GM10248 (cell line): ENCODE results near the gene COBL.

Experiments used
- CTCF ChIA-PET: fragments of 300-600 bp; sonication (Branson Sonifier 250); formaldehyde crosslinking; extraction: SDS; loops from one replicate; lab custom pipeline; 2021; ENCODE audit warnings: antibody characterized with exemption; lab: Yijun Ruan, JAX
- POLR2A ChIA-PET: fragments of 350-650 bp; sonication (Branson Sonifier 250); formaldehyde crosslinking; extraction: SDS; loops from one replicate; lab custom pipeline; 2020; ENCODE audit warnings: antibody characterized with exemption; lab: Yijun Ruan, JAX
- DNase-seq: peaks from one replicate; pipeline ENCODE4 v3.0.0; 2012; ENCODE audit errors: extremely low spot score
- TF ChIP-seq, protein P1 (sequence below): IDR thresholded peaks from 2 replicates; pipeline ENCODE4 v1.5.1; 2012; ENCODE audit warnings: mild to moderate bottlenecking, low read depth; ENCODE audit errors: extremely low read depth, missing control alignments, control extremely low read depth

The COBL gene

DNA sequence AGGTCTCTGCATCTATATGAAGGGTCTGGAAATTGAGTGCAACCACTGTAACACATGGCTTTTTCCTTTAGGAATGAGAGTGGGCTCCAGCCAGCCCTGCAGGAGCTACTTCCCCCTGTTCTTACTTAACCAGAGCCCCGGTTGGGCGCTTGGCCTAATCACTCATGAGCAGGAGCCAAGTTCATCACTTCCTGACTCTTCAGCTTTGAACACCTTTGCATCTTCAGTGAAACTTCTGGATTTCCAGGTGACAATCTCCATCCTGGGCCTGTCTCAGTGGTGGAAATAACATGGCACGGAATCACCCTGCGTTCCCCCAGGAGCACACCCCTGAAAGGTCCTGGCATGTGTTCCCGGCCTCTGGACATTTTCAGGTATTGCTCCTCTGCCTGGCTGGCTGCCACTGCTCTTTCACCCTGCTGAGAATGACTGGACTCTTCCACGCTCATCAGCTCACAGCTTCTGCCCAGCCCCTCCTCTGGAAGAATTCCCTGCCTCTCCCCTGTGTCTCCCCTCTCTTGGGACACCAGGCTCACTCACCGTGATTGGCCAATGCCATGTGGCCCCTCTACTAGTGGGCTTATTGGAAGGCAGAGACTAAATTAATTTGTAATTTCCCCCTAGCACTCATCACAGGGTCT is 304.8 kb downstream of the COBL start:
- no peak for DNase-seq
- TF ChIP-seq, protein P1, sequence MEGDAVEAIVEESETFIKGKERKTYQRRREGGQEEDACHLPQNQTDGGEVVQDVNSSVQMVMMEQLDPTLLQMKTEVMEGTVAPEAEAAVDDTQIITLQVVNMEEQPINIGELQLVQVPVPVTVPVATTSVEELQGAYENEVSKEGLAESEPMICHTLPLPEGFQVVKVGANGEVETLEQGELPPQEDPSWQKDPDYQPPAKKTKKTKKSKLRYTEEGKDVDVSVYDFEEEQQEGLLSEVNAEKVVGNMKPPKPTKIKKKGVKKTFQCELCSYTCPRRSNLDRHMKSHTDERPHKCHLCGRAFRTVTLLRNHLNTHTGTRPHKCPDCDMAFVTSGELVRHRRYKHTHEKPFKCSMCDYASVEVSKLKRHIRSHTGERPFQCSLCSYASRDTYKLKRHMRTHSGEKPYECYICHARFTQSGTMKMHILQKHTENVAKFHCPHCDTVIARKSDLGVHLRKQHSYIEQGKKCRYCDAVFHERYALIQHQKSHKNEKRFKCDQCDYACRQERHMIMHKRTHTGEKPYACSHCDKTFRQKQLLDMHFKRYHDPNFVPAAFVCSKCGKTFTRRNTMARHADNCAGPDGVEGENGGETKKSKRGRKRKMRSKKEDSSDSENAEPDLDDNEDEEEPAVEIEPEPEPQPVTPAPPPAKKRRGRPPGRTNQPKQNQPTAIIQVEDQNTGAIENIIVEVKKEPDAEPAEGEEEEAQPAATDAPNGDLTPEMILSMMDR: no peak
- POLR2A ChIA-PET: no interaction called here
- CTCF ChIA-PET: no interaction called here

DNA sequence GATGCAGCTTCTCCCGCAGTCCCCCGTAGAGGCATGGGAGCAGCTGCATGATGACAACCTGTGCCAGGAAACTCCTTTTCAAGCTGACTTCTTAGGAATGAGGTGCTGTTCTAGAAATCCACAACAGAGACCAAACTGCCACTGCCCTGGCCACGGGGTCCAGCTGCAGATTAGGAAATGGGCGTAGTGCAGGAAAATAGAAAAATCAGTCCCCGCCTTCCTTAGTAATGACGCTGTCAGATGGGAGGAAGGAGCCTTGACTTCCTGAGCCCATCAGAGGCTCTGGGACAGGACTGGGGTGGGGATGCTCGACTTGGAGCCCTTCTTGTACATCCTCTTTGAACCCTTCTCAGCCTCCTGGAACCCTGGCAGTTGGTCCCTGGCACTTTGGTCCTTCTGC is 306.1 kb downstream of the COBL start:
- TF ChIP-seq, protein P1: no peak
- POLR2A ChIA-PET: no interaction called here
- DNase-seq: no peak
- CTCF ChIA-PET: no interaction called here

DNA sequence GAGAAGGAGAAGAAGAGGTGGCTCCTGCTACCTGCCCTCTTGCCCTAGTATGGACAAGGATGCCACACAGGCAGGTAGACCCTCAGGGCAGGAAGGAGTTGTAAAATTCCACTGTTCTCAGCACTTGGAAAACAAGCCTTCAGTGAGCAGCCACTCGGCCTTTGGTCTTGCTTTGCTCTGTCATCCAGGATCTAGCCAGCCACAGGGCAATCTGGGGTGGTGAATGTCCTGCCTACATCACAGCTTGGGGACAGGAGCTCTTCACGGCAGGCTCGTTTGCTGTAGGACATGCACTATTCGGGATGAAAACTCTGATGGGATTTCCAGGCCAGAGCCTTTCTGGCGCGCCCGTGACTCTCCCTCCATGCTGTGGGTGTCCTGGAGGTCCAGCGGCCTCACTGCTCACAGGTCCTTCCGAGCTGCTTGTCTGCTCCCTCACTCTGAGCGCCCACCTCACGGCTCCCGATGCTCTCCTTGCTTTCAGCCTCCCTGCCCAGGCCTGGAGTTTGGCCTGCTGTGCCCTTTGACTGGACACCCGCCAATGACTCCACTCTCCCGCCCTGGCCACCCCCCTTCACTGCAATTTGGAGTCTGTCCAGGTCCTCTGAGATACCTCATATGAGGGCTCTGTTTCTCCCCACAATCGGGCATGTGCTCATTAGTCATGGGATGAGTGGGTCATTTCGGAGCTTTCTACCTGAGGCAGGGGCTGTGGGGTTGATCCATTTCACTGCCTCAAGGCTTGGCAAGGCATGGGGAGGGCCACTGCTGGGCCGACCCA is 306.7 kb downstream of the COBL start:
- peak; percentile 5 for DNase-seq
- POLR2A ChIA-PET: no interaction called here
- TF ChIP-seq, protein P1: no peak
- CTCF ChIA-PET: interaction anchor here (1.5 kb wide), 1 partner anchor 9 kb away, joined by 4 read pairs; no protein-coding TSS in a partner anchor

DNA sequence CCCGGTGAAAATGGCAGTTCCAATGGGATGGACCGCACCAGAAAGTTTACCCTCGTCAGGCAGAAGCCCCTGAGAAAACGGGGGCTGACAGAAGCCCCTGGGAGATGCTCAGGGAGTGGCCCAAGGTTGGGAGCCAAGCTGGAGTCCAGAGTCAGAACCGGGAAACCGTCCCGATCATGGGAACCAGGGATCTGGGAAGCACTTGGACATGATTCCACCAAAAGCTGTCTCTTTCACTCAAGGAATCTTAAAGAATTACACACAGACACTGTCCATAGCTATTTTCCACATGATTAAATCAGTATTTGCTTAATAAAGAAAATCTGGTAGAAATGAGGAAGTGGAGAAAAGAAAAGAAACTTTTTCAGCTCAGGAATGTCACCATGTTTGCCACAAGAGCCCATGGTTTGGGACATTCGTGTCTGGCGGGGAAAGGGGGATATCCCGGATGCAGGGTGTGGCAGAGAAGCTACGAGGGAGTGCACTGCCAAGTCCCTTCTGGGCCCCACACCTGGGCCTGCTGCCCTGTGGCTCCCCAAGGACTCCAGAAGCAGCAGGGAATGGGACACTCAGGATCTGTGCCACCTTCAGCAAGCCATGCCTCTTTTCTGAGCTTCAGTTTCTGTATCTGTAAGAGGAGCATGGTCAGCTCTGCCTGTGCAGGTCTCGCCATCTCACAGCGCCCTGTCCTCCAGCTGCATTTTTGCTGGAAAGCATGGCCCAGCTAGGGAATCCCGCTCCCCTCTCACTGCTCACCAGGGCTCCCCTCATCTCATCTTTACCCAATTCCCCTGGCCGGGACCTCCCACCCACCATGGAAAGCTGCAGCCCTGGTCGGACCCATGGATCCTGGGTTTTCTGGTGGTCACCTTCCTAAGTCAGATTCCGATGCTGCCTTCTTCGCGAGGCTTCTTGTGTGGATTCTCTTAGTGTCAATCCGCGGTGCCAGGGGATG is 308.8 kb downstream of the COBL start:
- TF ChIP-seq, protein P1: no peak
- ChIA-PET POLR2A (no interaction called here), CTCF (interaction anchor here (1.9 kb wide), 1 partner anchor 9 kb away, joined by 11 read pairs; no protein-coding TSS in a partner anchor)
- DNase-seq: no peak

DNA sequence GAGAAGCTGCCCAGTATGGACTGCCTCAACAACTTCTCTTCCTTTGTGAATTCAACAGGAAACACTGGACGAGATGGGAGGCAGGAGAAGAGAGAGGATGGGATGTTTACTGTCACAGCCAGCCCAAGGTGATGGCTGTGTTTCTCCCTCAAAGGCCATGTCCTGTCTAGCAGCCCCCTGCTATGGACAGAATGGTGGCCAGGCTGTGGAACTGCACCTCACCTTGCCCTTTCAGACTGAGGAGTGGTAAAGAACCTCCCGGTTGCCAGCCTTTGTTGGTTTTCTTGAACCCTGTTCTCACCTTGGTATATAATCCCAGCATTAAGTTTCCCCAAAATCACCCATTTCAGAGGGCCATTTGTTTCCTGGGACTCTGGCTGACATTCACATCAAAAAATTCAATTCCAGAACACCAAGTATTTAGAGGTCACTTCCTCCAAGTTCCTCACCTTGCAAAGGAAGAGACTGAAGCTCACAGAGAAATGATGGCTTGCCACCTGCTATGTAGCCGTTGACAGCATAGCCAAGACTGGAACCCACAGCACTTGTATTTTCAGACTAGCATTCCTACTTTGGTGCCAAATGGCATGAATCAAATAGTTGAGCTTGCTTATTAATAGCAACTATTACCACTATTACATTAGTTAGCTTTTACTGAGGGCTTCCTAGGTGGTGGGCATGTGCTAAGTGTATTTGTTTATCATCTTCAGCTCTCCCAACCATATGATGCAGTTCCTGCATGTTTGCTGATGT is 309.9 kb downstream of the COBL start:
- ChIA-PET POLR2A (no interaction called here), CTCF (interaction anchor here (1.9 kb wide), 1 partner anchor 8 kb away, joined by 11 read pairs; no protein-coding TSS in a partner anchor)
- no peak for DNase-seq
- TF ChIP-seq, protein P1: no peak
